K562 (cell line): ENCODE measurements around the gene DDX20. TPM values are rescaled to one million over a fixed set of nuclear protein-coding genes. Genes with fewer than 3 reads are reported as not detected.
A peak's percentile ranks its signal among the peaks of the same experiment; 100 is the strongest.

ENCODE experiments used
- ATAC-seq: fragments of 200-7000 bp; cut with Tn5 transposase; 3 replicates; pipeline ENCODE4 v1.9.1; 2020; ENCODE audit warnings: moderate library complexity
- BruUV-seq: library from RNA; stranded (reverse); fragments of 400-500 nt; replicated peaks from 2 replicates; lab custom pipeline; 2021; lab: Mats Ljungman, UMichigan
- CTCF ChIA-PET: fragments of 300-600 bp; formaldehyde crosslinking; extraction: SDS; loops from one replicate; lab custom pipeline; 2021; ENCODE audit warnings: low intra/inter-chr PET ratio; lab: Yijun Ruan, JAX
- POLR2A ChIA-PET: fragments of 300-600, 350-650 bp; sonication (Branson Sonifier 250); formaldehyde crosslinking; extraction: SDS; loops from one replicate; lab custom pipeline; 2021; ENCODE audit warnings: antibody characterized with exemption, inconsistent platforms; lab: Yijun Ruan, JAX
- DNase-seq, 4 experiments: peaks; one replicate each; pipeline versions ENCODE4 v3.0.0 to v3.0.0-alpha.2; 2011 to 2018; ENCODE audit warnings: low spot score in 3 of 4, mixed read lengths in 3 of 4; ENCODE audit errors: extremely low read depth in 1 of 4
- FAIRE-seq: peaks from 2 replicates; lab custom pipeline; 2011; peaks lifted over from hg19 to GRCh38; lab: Jason Lieb, UNC
- H2AFZ ChIP-seq: 2 replicates; pipeline ENCODE4 v1.6.0; 2011; ENCODE audit warnings: low read depth, low read length, control low read depth, inconsistent platforms
- H3K27ac ChIP-seq: fragments of 200-600 bp; 3 replicates; pipeline ENCODE4 v1.8.0; 2011; ENCODE audit warnings: low read depth, mild to moderate bottlenecking, control low read depth, inconsistent platforms, low read length, moderate library complexity, mixed read lengths; ENCODE audit errors: extremely low read depth
- H3K27me3 ChIP-seq, 2 experiments: fragments of 300-600 bp in 1 of 2; 2 replicates in 1 of 2; 3 replicates in 1 of 2; pipeline versions ENCODE4 v1.6.0 to v1.8.0; 2011; ENCODE audit warnings: inconsistent platforms in 2 of 2, low read length in 2 of 2, mild to moderate bottlenecking in 1 of 2, mixed read lengths in 1 of 2, moderate library complexity in 1 of 2; ENCODE audit not compliant: control insufficient read depth in 2 of 2, insufficient read depth in 2 of 2
- H3K36me3 ChIP-seq: fragments of 300-600 bp; 3 replicates; pipeline ENCODE4 v1.8.0; 2011; ENCODE audit warnings: mild to moderate bottlenecking, low read length, inconsistent platforms; ENCODE audit not compliant: control insufficient read depth, insufficient read depth
- H3K4me1 ChIP-seq, 2 experiments: fragments of 200-600 bp in 1 of 2; replicated peaks in 1 of 2; 2 replicates in 1 of 2; 3 replicates in 1 of 2; pipeline versions ENCODE4 v1.5.1 to v1.8.0; 2011; ENCODE audit warnings: inconsistent platforms in 2 of 2, low read length in 2 of 2, mild to moderate bottlenecking in 1 of 2, mixed read lengths in 1 of 2, moderate library complexity in 1 of 2; ENCODE audit not compliant: control insufficient read depth in 2 of 2, insufficient read depth in 2 of 2
- H3K4me2 ChIP-seq: 2 replicates; pipeline ENCODE4 v1.6.1; 2011; ENCODE audit warnings: low read length, control low read depth, inconsistent platforms, mixed read lengths; ENCODE audit not compliant: insufficient read depth
- H3K4me3 ChIP-seq: fragments of 200-600 bp; sonication (generic), shearing (Covaris generic); 2 replicates; pipeline ENCODE4 v1.5.1; 2016; ENCODE audit warnings: control low read depth, inconsistent platforms
- H3K79me2 ChIP-seq: fragments of 200-600 bp; 3 replicates; pipeline ENCODE4 v1.8.0; 2011; ENCODE audit warnings: low read length, inconsistent platforms; ENCODE audit not compliant: control insufficient read depth, insufficient read depth
- H3K9ac ChIP-seq, 2 experiments: 2 replicates each; pipeline versions ENCODE4 v1.6.0 to v1.6.1; 2011; ENCODE audit warnings: low read depth in 2 of 2, low read length in 2 of 2, control low read depth in 1 of 2, inconsistent platforms in 1 of 2, mild to moderate bottlenecking in 1 of 2, mixed read lengths in 1 of 2; ENCODE audit not compliant: insufficient read depth in 1 of 2
- H3K9me1 ChIP-seq: one replicate; pipeline ENCODE4 v1.6.0; 2011; ENCODE audit warnings: inconsistent platforms, mild to moderate bottlenecking, low read length, moderate library complexity; ENCODE audit not compliant: control insufficient read depth, insufficient read depth
- H3K9me3 ChIP-seq: replicated peaks from 2 replicates; pipeline ENCODE4 v1.5.1; 2011; ENCODE audit warnings: low read depth, low read length, inconsistent platforms; ENCODE audit not compliant: control insufficient read depth, insufficient read depth
- H4K20me1 ChIP-seq: replicated peaks from 2 replicates; pipeline ENCODE4 v1.6.1; 2011; ENCODE audit warnings: low read length, inconsistent platforms, mixed read lengths; ENCODE audit not compliant: control insufficient read depth, insufficient read depth
- MEF2D ChIP-seq: conservative IDR thresholded peaks from 2 replicates; pipeline ENCODE4 v1.6.1; 2016; ENCODE audit warnings: low read depth, missing genetic modification characterization, missing compliant biosample characterization
- MLLT1 ChIP-seq, 2 experiments: fragments of 450-650 bp; IDR thresholded peaks; 2 replicates each; pipeline ENCODE4 v1.6.1; 2016
- MYBL2 ChIP-seq, 2 experiments: fragments of 450-650 bp in 1 of 2; sonication (generic) in 1 of 2; formaldehyde crosslinking in 1 of 2; IDR thresholded peaks; 2 replicates each; pipeline versions ENCODE4 v1.6.1 to v1.8.1; 2017 to 2022; ENCODE audit warnings: borderline replicate concordance in 1 of 2, inconsistent platforms in 1 of 2, low read depth in 1 of 2, mild to moderate bottlenecking in 1 of 2, missing genetic modification reagents in 1 of 2, moderate library complexity in 1 of 2
- POLR2A ChIP-seq: fragments of 450-650 bp; conservative IDR thresholded peaks from 2 replicates; pipeline ENCODE4 v1.6.1; 2016
- POLR2AphosphoS2 ChIP-seq: IDR thresholded peaks from 2 replicates; pipeline ENCODE4 v1.6.1; 2012; ENCODE audit warnings: low read length, improper control_type of control experiment
- ZKSCAN1 ChIP-seq: fragments of 150-350 bp; IDR thresholded peaks from 2 replicates; pipeline ENCODE4 v1.6.1; 2016; ENCODE audit warnings: low read depth, low read length
- ZMIZ1 ChIP-seq, 2 experiments: fragments of 150-350 bp in 1 of 2; IDR thresholded peaks; 2 replicates each; pipeline ENCODE4 v1.6.1; 2012 to 2016; ENCODE audit warnings: low read depth in 2 of 2, low read length in 2 of 2, mild to moderate bottlenecking in 1 of 2, moderate library complexity in 1 of 2
- ZNF77 ChIP-seq: fragments of 250-450 bp; sonication (Bioruptor Pico); IDR thresholded peaks from 2 replicates; pipeline ENCODE4 v1.5.0; 2020
- WGBS: fragments of 100-300 bp; shearing (Covaris generic); methylation state at CpG from one replicate; pipeline ENCODE4 v1.1.6; 2016; ENCODE audit warnings: low coverage, mixed read lengths; ENCODE audit not compliant: insufficient coverage; ENCODE audit errors: missing lambda C conversion rate; 5-methylcytosine and 5-hydroxymethylcytosine counted together
- in situ Hi-C: fragments of 300-500 bp; cut with MboI; formaldehyde crosslinking; loops from 4 replicates; pipeline ENCODE4 v1.15.0; 2018; ENCODE audit warnings: inconsistent platforms, mixed read lengths
- intact Hi-C: fragments of 100-400 bp; cut with micrococcal nuclease; formaldehyde crosslinking; loops from 2 replicates; pipeline ENCODE4 v1.14.2; 2022
- polyA plus RNA-seq, 8 experiments: library from polyadenylated mRNA; depleted of rRNA in 4 of 8; stranded (reverse) in 5 of 8; unstranded in 3 of 8; fragments of >200 nt; fragmentation: Nextera tagmentation in 2 of 8; fragmentation: Illumina TruSeq in 1 of 8; extraction: Ambion mirVana in 2 of 8; extraction: Trizol in 1 of 8; gene quantifications; 2 replicates each; pipeline versions ENCODE4 v1.2.1 to v1.2.3, GENCODE V29; 2011 to 2014; ENCODE audit warnings: inconsistent platforms in 1 of 8, missing spikeins in 1 of 8
- total RNA-seq, 7 experiments: library from RNA; depleted of rRNA in 6 of 7; stranded (reverse); fragments of >200 nt in 6 of 7; fragmentation: Illumina TruSeq in 2 of 7; extraction: Trizol in 2 of 7; gene quantifications; 2 replicates each; pipeline versions ENCODE4 v1.2.1 to v1.2.3, GENCODE V29; 2011 to 2021; ENCODE audit warnings: low replicate concordance in 1 of 7
- TF ChIP-seq, protein P1 (sequence below): fragments of 450-650 bp; IDR thresholded peaks from 2 replicates; pipeline ENCODE4 v1.6.1; 2016; ENCODE audit warnings: mild to moderate bottlenecking
- TF ChIP-seq, protein P2 (sequence below): sonication (generic); formaldehyde crosslinking; IDR thresholded peaks from 2 replicates; pipeline ENCODE4 v1.8.1; 2023; ENCODE audit warnings: mild to moderate bottlenecking, missing genetic modification reagents

Gene DDX20
- total and polyA plus RNA-seq, 9 of the 15 experiments (the other 6 are each of a cell fraction or from before 2014, with no cell fraction given) = 8.3 to 33.4 (median 24.5) TPM

- TF ChIP-seq ZNF77 (CRISPR knock-in tag) (no peak), MLLT1 (IDR thresholded peaks at IDR 0.05) (no peak), MEF2D (no peak)
- TF ChIP-seq, protein P1, sequence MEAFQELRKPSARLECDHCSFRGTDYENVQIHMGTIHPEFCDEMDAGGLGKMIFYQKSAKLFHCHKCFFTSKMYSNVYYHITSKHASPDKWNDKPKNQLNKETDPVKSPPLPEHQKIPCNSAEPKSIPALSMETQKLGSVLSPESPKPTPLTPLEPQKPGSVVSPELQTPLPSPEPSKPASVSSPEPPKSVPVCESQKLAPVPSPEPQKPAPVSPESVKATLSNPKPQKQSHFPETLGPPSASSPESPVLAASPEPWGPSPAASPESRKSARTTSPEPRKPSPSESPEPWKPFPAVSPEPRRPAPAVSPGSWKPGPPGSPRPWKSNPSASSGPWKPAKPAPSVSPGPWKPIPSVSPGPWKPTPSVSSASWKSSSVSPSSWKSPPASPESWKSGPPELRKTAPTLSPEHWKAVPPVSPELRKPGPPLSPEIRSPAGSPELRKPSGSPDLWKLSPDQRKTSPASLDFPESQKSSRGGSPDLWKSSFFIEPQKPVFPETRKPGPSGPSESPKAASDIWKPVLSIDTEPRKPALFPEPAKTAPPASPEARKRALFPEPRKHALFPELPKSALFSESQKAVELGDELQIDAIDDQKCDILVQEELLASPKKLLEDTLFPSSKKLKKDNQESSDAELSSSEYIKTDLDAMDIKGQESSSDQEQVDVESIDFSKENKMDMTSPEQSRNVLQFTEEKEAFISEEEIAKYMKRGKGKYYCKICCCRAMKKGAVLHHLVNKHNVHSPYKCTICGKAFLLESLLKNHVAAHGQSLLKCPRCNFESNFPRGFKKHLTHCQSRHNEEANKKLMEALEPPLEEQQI = no peak
Measured at GRCh38 chr1:111716333-111716732, 39.4 kb upstream of the DDX20 start (continued).

- POLR2A ChIA-PET = interaction anchor here (0.5 kb wide), 1 partner anchor 71 kb away, joined by 3 read pairs; no protein-coding TSS in a partner anchor
Measured at GRCh38 chr1:111717450-111717849, 38.3 kb upstream of the DDX20 start.

More at GRCh38 chr1:111717450-111717849, 38.3 kb upstream of the DDX20 start:
- H3K79me2 ChIP-seq = no peaks in the 10 kb centered on the region
- TF ChIP-seq ZMIZ1 (IDR thresholded peaks at IDR 0.05; ENCODE audit: low read depth in 2 of 2, low read length in 2 of 2) (no peak), MYBL2 (IDR thresholded peaks at IDR 0.05; ENCODE audit: low read depth) (no peak), MYBL2 (CRISPR knock-in tag; IDR thresholded peaks at IDR 0.05; ENCODE audit: borderline replicate concordance) (no peak), POLR2AphosphoS2 (peak; percentile 82; the same call in 1 of the 2 replicates), ZKSCAN1 (peak; percentile 51; the same call in 1 of the 2 replicates), POLR2A (0 out of 2 replicates have a peak, but pooled peaks have one; percentile 44)
- TF ChIP-seq, protein P2, sequence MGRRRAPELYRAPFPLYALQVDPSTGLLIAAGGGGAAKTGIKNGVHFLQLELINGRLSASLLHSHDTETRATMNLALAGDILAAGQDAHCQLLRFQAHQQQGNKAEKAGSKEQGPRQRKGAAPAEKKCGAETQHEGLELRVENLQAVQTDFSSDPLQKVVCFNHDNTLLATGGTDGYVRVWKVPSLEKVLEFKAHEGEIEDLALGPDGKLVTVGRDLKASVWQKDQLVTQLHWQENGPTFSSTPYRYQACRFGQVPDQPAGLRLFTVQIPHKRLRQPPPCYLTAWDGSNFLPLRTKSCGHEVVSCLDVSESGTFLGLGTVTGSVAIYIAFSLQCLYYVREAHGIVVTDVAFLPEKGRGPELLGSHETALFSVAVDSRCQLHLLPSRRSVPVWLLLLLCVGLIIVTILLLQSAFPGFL (CRISPR knock-in tag) = no peak
- H3K27me3 ChIP-seq = no peaks in the 10 kb centered on the region
- H2AFZ ChIP-seq = no peak overlapping the region
- no peak overlapping the region for H3K9ac ChIP-seq
- no peak overlapping the region for H3K27ac ChIP-seq
- no peak for FAIRE-seq
- no peaks in the 10 kb centered on the region for H4K20me1 ChIP-seq
- no peak for ATAC-seq
- in situ Hi-C loops = no loop called here
- no peaks in the 10 kb centered on the region; the same call in 2 of the 3 replicates for H3K36me3 ChIP-seq
- no TSS peak for BruUV-seq
- DNase-seq = no peak
- intact Hi-C loops = no loop called here
- CTCF ChIA-PET = interaction anchor here (0.6 to 5.0 kb wide), 4 partner anchors 38 to 51 kb away, joined by 3 to 61 read pairs (median 18); partner anchors contain the start of gene DDX20
- H3K9me1 ChIP-seq = peaks cover 3% of the 10 kb centered on the region
- no peaks in the 10 kb centered on the region for H3K9me3 ChIP-seq
- no peak overlapping the region for H3K4me2 ChIP-seq
- H3K4me3 ChIP-seq = no peak overlapping the region
- WGBS = 85% methylated on average over 2 of the region's 2 CpGs
- H3K4me1 ChIP-seq = peaks cover 0 to 5% of the 10 kb centered on the region in 2 experiments; a peak in 2 of 5 replicates
